CD14-positive monocyte (primary cell): ENCODE data around the gene COA3. TPM values are rescaled to one million over a fixed set of nuclear protein-coding genes. Genes with fewer than 3 reads are reported as not detected.

ENCODE experiments used
- DNase-seq, 3 donors: peaks; one replicate each; pipeline ENCODE4 v3.0.0-alpha.2; 2011 to 2022
- H2AFZ ChIP-seq: 2 replicates; pipeline ENCODE4 v1.6.0; 2012; ENCODE audit warnings: mild to moderate bottlenecking, low read depth, low read length, inconsistent platforms; ENCODE audit not compliant: insufficient read depth, poor library complexity, severe bottlenecking
- H3K27ac ChIP-seq, 2 donors: 1 replicate in 1 of 2; 2 replicates in 1 of 2; pipeline ENCODE4 v1.5.1; 2012 to 2013; ENCODE audit warnings: low read length in 2 of 2, control low read depth in 1 of 2, inconsistent platforms in 1 of 2, low read depth in 1 of 2, mild to moderate bottlenecking in 1 of 2
- H3K27me3 ChIP-seq, 2 donors: one replicate each; pipeline versions ENCODE4 v1.6.0 to v1.6.1; 2011 to 2013; ENCODE audit warnings: low read length in 2 of 2; ENCODE audit not compliant: control insufficient read depth in 2 of 2, insufficient read depth in 2 of 2
- H3K36me3 ChIP-seq, 2 donors: replicated peaks in 1 of 2; 1 replicate in 1 of 2; 2 replicates in 1 of 2; pipeline versions ENCODE4 v1.5.1 to v1.6.1; 2012 to 2013; ENCODE audit warnings: low read length in 2 of 2, control low read depth in 1 of 2, inconsistent platforms in 1 of 2, mild to moderate bottlenecking in 1 of 2; ENCODE audit not compliant: insufficient read depth in 2 of 2, control insufficient read depth in 1 of 2
- H3K4me1 ChIP-seq, 2 donors: 1 replicate in 1 of 2; 2 replicates in 1 of 2; pipeline versions ENCODE4 v1.5.1 to v1.6.1; 2012 to 2013; ENCODE audit warnings: low read length in 2 of 2, control low read depth in 1 of 2, inconsistent platforms in 1 of 2, mild to moderate bottlenecking in 1 of 2, moderate library complexity in 1 of 2; ENCODE audit not compliant: insufficient read depth in 2 of 2, control insufficient read depth in 1 of 2
- H3K4me2 ChIP-seq: replicated peaks from 2 replicates; pipeline ENCODE3; 2012; ENCODE audit warnings: low read length, moderate library complexity, mild to moderate bottlenecking; ENCODE audit not compliant: poor library complexity, severe bottlenecking; ENCODE audit errors: extremely low read depth
- H3K4me3 ChIP-seq, 3 experiments: fragments of 200-600 bp in 1 of 3; sonication (generic) in 1 of 3; replicated peaks in 1 of 3; 1 replicate in 2 of 3; 2 replicates in 1 of 3; pipeline ENCODE4 v1.5.1; 2011 to 2013; ENCODE audit warnings: low read length in 3 of 3, mild to moderate bottlenecking in 3 of 3, control low read depth in 2 of 3, low read depth in 2 of 3, inconsistent platforms in 1 of 3, moderate library complexity in 1 of 3
- H3K79me2 ChIP-seq: 2 replicates; pipeline ENCODE4 v1.6.0; 2012; ENCODE audit warnings: mild to moderate bottlenecking, control low read depth, inconsistent platforms, low read length, moderate library complexity; ENCODE audit not compliant: insufficient read depth
- H3K9ac ChIP-seq: 2 replicates; pipeline ENCODE4 v1.6.0; 2017; ENCODE audit warnings: low read length, mild to moderate bottlenecking; ENCODE audit not compliant: insufficient read depth, poor library complexity, severe bottlenecking
- H3K9me3 ChIP-seq, 2 donors: replicated peaks in 1 of 2; 1 replicate in 1 of 2; 2 replicates in 1 of 2; pipeline versions ENCODE4 v1.5.1 to v1.6.1; 2012 to 2013; ENCODE audit warnings: low read length in 2 of 2, control low read depth in 1 of 2; ENCODE audit not compliant: control insufficient read depth in 1 of 2, insufficient read depth in 1 of 2
- H4K20me1 ChIP-seq: 2 replicates; pipeline ENCODE4 v1.6.0; 2012; ENCODE audit warnings: mild to moderate bottlenecking, low read length, control low read depth, moderate library complexity; ENCODE audit not compliant: insufficient read depth
- H3K27ac Mint-ChIP-seq, 7 donors: one replicate each; pipeline ENCODE4 v1.8.0; 2020; ENCODE audit warnings: mild to moderate bottlenecking in 7 of 7, mixed read lengths in 7 of 7, moderate library complexity in 6 of 7, inconsistent platforms in 2 of 7
- H3K27me3 Mint-ChIP-seq, 3 donors: one replicate each; pipeline ENCODE4 v1.8.0; 2021 to 2022; ENCODE audit warnings: low read depth in 3 of 3, mild to moderate bottlenecking in 3 of 3, mixed read lengths in 3 of 3, moderate library complexity in 3 of 3, inconsistent platforms in 1 of 3
- H3K36me3 Mint-ChIP-seq, 2 donors: one replicate each; pipeline ENCODE4 v1.8.0; 2020; ENCODE audit warnings: mixed read lengths in 2 of 2, inconsistent platforms in 1 of 2, mild to moderate bottlenecking in 1 of 2
- H3K4me1 Mint-ChIP-seq: one replicate; pipeline ENCODE4 v1.8.0; 2020; ENCODE audit warnings: mild to moderate bottlenecking, mixed read lengths
- H3K4me3 Mint-ChIP-seq, 2 donors: one replicate each; pipeline ENCODE4 v1.8.0; 2020; ENCODE audit warnings: mild to moderate bottlenecking in 2 of 2, mixed read lengths in 2 of 2, moderate library complexity in 1 of 2
- H3K9me3 Mint-ChIP-seq, 7 donors: one replicate each; pipeline ENCODE4 v1.8.0; 2020 to 2022; ENCODE audit warnings: mixed read lengths in 7 of 7, mild to moderate bottlenecking in 6 of 7, moderate library complexity in 6 of 7, inconsistent platforms in 2 of 7
- WGBS: methylation state at CpG from one replicate; pipeline ENCODE4 v1.1.5; 2013; ENCODE audit warnings: missing lambda C conversion rate; ENCODE audit not compliant: insufficient coverage; 5-methylcytosine and 5-hydroxymethylcytosine counted together
- intact Hi-C, 2 donors: fragments of 100-400 bp; cut with micrococcal nuclease; formaldehyde crosslinking; loops; one replicate each; pipeline versions ENCODE4 v1.15.0 to v1.15.1; 2023
- polyA plus RNA-seq, 3 donors: library from polyadenylated mRNA; depleted of rRNA in 1 of 3; unstranded in 2 of 3; stranded (reverse) in 1 of 3; fragments of 300-500 nt in 2 of 3; fragments of >200 nt in 1 of 3; fragmentation: Illumina TruSeq in 2 of 3; gene quantifications; 1 replicate in 2 of 3; 2 replicates in 1 of 3; pipeline ENCODE4 v1.2.3, GENCODE V29; 2012 to 2021
- TF ChIP-seq, protein P1 (sequence below): fragments of 200-600 bp; IDR thresholded peaks from one replicate; pipeline ENCODE4 v1.8.0; 2022; ENCODE audit warnings: antibody characterized with exemption, mild to moderate bottlenecking

Gene COA3
- polyA plus RNA-seq, 3 donors, result 21.5 to 171 (median 156) TPM

DNA sequence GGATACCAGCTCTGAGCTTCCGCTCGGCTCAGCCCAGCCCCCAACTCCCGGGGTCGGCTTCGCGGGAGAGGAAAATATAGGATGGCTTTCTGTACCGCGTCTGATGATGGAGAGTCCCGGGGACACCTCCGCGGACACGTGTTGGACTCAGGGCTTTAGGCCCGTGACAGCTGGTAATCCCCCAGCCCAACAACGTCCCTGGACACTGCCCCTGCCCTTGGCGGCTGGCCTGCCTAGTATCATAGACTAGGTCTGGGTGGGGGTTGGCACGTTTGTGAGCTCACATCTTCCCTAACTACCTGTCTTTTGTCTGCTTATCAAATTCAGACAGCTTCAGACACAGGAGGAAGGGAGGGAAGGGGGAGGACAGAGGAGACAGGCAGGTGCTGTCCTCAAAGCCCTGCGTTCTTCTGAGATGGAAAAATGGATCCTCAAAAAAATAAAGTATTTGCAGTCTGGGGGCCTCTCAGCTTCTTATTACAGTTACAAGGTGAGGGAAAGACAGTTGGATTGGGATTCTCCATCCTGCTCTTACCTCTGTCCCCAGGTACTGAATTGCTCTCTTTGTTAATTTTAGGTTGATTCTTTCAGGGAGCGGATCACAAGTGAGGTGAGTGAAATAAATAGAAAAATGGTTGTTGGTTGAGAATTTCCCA lies 35.4 kb upstream of the COA3 start:
- peak overlapping the region; percentile 94 to 99 (median 97) for H3K27ac Mint-ChIP-seq
- Histone ChIP-seq H3K4me3 (peak overlapping the region; percentile 51 to 91 (median 84)), H3K27ac (peak overlapping the region; percentile 82 to 94), H4K20me1 (peaks cover 17% of the 10 kb centered on the region), H3K9ac (peak overlapping the region; percentile 94), H3K79me2 (peaks cover 34% of the 10 kb centered on the region), H3K27me3 (no peaks in the 10 kb centered on the region), H3K4me2 (peak overlapping the region; percentile 88), H2AFZ (peak overlapping the region; percentile 90), H3K36me3 (peaks cover 26 to 32% of the 10 kb centered on the region in 2 donors), H3K4me1 (peaks cover 24 to 32% of the 10 kb centered on the region in 2 donors), H3K9me3 (no peaks in the 10 kb centered on the region)
- H3K9me3 Mint-ChIP-seq, result peaks cover 0 to 2% (median 0%) of the 10 kb centered on the region in 7 donors
- TF ChIP-seq, protein P1, sequence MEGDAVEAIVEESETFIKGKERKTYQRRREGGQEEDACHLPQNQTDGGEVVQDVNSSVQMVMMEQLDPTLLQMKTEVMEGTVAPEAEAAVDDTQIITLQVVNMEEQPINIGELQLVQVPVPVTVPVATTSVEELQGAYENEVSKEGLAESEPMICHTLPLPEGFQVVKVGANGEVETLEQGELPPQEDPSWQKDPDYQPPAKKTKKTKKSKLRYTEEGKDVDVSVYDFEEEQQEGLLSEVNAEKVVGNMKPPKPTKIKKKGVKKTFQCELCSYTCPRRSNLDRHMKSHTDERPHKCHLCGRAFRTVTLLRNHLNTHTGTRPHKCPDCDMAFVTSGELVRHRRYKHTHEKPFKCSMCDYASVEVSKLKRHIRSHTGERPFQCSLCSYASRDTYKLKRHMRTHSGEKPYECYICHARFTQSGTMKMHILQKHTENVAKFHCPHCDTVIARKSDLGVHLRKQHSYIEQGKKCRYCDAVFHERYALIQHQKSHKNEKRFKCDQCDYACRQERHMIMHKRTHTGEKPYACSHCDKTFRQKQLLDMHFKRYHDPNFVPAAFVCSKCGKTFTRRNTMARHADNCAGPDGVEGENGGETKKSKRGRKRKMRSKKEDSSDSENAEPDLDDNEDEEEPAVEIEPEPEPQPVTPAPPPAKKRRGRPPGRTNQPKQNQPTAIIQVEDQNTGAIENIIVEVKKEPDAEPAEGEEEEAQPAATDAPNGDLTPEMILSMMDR, result no peak
- DNase-seq, result peak in 1 of 3 donors; percentile 56
- peaks cover 2 to 8% (median 6%) of the 10 kb centered on the region in 3 donors for H3K27me3 Mint-ChIP-seq
- H3K4me3 Mint-ChIP-seq, result peak overlapping the region; percentile 95 to 96
- intact Hi-C loops, result loop anchor here in 1 of 2 donors (5.0 kb wide), 1 partner anchor 338 kb away; the partner anchor contains the start of gene NBR1
- H3K36me3 Mint-ChIP-seq, result peaks cover 28% of the 10 kb centered on the region in 2 donors
- peaks cover 24% of the 10 kb centered on the region for H3K4me1 Mint-ChIP-seq
- 0% methylated on average over 8 of the region's 18 CpGs for WGBS

DNA sequence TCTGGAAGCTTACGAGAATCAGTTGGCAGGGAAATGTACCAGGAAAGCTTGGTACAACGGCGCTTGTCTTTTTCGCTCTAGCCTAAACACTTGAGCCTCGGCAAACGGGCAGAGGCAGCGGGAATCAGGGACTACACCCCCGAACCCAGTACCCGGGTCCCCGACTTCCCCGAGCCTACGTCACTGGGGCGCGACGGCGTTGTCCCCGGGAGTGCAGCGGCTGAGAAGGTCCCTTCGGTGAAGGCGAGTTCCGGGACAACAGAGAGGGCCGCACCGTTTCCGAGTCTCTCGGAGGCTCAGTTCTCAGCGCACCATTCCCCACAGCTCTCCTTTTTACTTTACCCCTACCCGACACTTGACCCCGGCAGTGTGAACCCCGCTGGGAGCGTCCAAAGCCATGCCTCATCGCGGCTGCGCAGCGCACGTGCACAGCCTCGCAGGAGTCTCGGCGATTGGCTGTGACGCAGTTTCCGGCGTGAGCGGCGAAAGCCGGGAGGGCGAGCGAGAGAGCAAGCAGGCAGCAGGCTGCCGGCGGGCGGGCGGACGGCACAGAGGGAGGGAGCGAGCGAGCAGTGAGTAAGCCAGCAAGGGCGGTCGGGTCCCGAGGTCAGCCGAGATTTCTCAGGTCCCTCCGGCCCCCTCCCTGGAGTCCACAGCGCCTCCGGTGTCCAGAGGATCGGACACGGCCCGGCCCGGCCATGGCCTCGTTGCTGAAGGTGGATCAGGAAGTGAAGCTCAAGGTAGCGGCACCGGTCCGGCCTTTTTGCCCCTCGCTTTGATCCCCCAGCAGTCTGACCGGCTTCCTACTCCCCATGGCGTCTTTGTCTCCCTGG lies 34.6 kb upstream of the COA3 start, which contains the start of gene PSME3:
PSME3 (plus strand) TSS at position 464 of the 833 bp plus-strand sequence; CDS start at position 699, 235 bp downstream.
- H3K27ac Mint-ChIP-seq, result peak within 1 kb of the TSS; percentile 94 to 99 (median 97)
- Histone ChIP-seq H3K9ac (peak within 1 kb of the TSS; percentile 94), H3K27me3 (no peaks in the 10 kb centered on the region), H4K20me1 (peaks cover 9% of the 10 kb centered on the region), H3K9me3 (no peaks in the 10 kb centered on the region), H3K36me3 (peaks cover 18 to 25% of the 10 kb centered on the region in 2 donors), H3K4me2 (peak within 1 kb of the TSS; percentile 88), H3K79me2 (peaks cover 30% of the 10 kb centered on the region), H3K4me3 (peak within 1 kb of the TSS; percentile 51 to 91 (median 84)), H2AFZ (peak within 1 kb of the TSS; percentile 90), H3K27ac (peak within 1 kb of the TSS; percentile 82 to 94), H3K4me1 (peaks cover 24 to 32% of the 10 kb centered on the region in 2 donors)
- peak within 1 kb of the TSS; percentile 95 to 96 for H3K4me3 Mint-ChIP-seq
- H3K4me1 Mint-ChIP-seq, result peaks cover 24% of the 10 kb centered on the region
- intact Hi-C loops, result loop anchor here in 1 of 2 donors (5.0 kb wide), 1 partner anchor 339 kb away; the partner anchor contains the start of gene NBR1
- H3K36me3 Mint-ChIP-seq, result peaks cover 21 to 23% of the 10 kb centered on the region in 2 donors
- TF ChIP-seq, protein P1, result no peak
- peak; percentile 86 to 93 (median 90) for DNase-seq
- H3K9me3 Mint-ChIP-seq, result peaks cover 0 to 2% (median 0%) of the 10 kb centered on the region in 7 donors
- peaks cover 5 to 8% (median 6%) of the 10 kb centered on the region in 3 donors for H3K27me3 Mint-ChIP-seq
- WGBS, result under 1% methylated on average over 69 of the region's 71 CpGs
